Heart left ventricle (tissue), 16 donors: ENCODE results near the gene DPP10. TPM values are rescaled to one million over a fixed set of nuclear protein-coding genes. Genes with fewer than 3 reads are reported as not detected.

Source experiments
- ATAC-seq, 4 donors: fragments of 200-7000 bp; cut with Tn5 transposase; one replicate each; pipeline ENCODE4 v1.9.1; 2020 to 2022; ENCODE audit warnings: moderate library complexity in 4 of 4, mild to moderate bottlenecking in 3 of 4, moderate number of reproducible peaks in 1 of 4
- DNase-seq, 5 donors: peaks; one replicate each; pipeline ENCODE4 v3.0.0-alpha.2; 2020
- H3K27ac ChIP-seq, 12 donors: fragments of 200-600 bp; sonication (generic) in 4 of 12; one replicate each; pipeline versions ENCODE4 v1.5.0 to v1.8.0; 2016 to 2022; ENCODE audit warnings: mild to moderate bottlenecking in 2 of 12
- H3K27me3 ChIP-seq, 9 donors: fragments of 200-600 bp; sonication (generic) in 2 of 9; one replicate each; pipeline versions ENCODE4 v1.5.1 to v1.8.0; 2016 to 2022; ENCODE audit warnings: mild to moderate bottlenecking in 3 of 9
- H3K36me3 ChIP-seq, 9 donors: fragments of 200-600 bp; sonication (generic) in 2 of 9; one replicate each; pipeline versions ENCODE4 v1.5.0 to v1.8.0; 2018 to 2022; ENCODE audit warnings: mild to moderate bottlenecking in 2 of 9
- H3K4me1 ChIP-seq, 12 donors: fragments of 200-600 bp; sonication (generic) in 4 of 12; one replicate each; pipeline versions ENCODE4 v1.5.0 to v1.8.0; 2016 to 2022; ENCODE audit warnings: mild to moderate bottlenecking in 3 of 12
- H3K4me3 ChIP-seq, 12 donors: fragments of 200-600 bp; sonication (generic) in 4 of 12; one replicate each; pipeline versions ENCODE4 v1.5.0 to v1.8.0; 2017 to 2022; ENCODE audit warnings: mild to moderate bottlenecking in 9 of 12, moderate library complexity in 4 of 12
- H3K9me3 ChIP-seq, 12 donors: fragments of 200-600 bp; sonication (generic) in 4 of 12; one replicate each; pipeline versions ENCODE4 v1.5.0 to v1.8.0; 2016 to 2022; ENCODE audit warnings: mild to moderate bottlenecking in 1 of 12
- POLR2A ChIP-seq, 2 donors: fragments of 450-650 bp; IDR thresholded peaks; one replicate each; pipeline ENCODE4 v1.6.1; 2017; ENCODE audit warnings: antibody characterized with exemption in 2 of 2, mild to moderate bottlenecking in 2 of 2, moderate library complexity in 2 of 2
- WGBS, 4 donors: extraction: QIAGEN DNeasy Blood & Tissue Kit in 2 of 4; methylation state at CpG; one replicate each; pipeline versions ENCODE4 v1.1.5 to v1.1.7; 2013 to 2018; 5-methylcytosine and 5-hydroxymethylcytosine counted together
- intact Hi-C, 10 donors: fragments of 100-400 bp; cut with DNase I; formaldehyde crosslinking; loops; one replicate each; pipeline versions ENCODE4 v1.11.1 to v1.14.2; 2022
- polyA plus RNA-seq, 2 donors: library from polyadenylated mRNA; stranded (reverse); fragments of 200-250 nt; gene quantifications; one replicate each; pipeline ENCODE4 v1.2.3, GENCODE V29; 2013
- total RNA-seq, 9 donors: library from RNA; depleted of rRNA in 2 of 9; stranded (reverse); fragments of >200 nt in 2 of 9; fragmentation: NEBNext Ultra II Directional in 3 of 9; extraction: Animal tissue kit (Norgen Biotek cat#: 25700) in 3 of 9; gene quantifications; one replicate each; pipeline versions ENCODE4 v1.1.0 to v1.2.4, GENCODE V29; 2016 to 2023
- TF ChIP-seq, protein P1 (sequence below), 12 donors: fragments of 200-600 bp; sonication (generic) in 4 of 12; IDR thresholded peaks; one replicate each; pipeline versions ENCODE4 v1.5.0 to v1.8.0; 2018 to 2022; ENCODE audit warnings: antibody characterized with exemption in 12 of 12, mild to moderate bottlenecking in 5 of 12
- donor health status: ischemic (EF 13 %, LVEDD 7.1; RV severe dilation, severe dysfunction).
- donor health status: healthy with polysubstance abuse.
- donor health status: DM: no; HTN: yes; CAD: no.
- donor health status: DM: no; HTN: no; CAD: no.
- donor health status: ischemic (EF 25% LVEDD 6.9; RV normal size, moderate dysfunction).
- donor health status: ischemic (EF 25% LVEDD 5.7; RV mildly dilated, moderate dysfunction).
- donor health status: healthy.
- donor health status: DM: yes; HTN: yes; CAD: no.
- donor health status: ischemic (EF 35%, LVEDD 5.7; RV mildly dilated, moderate dysfunction).
- donor health status: nonischemic (EF 11% LVEDD 7.7; RV severe dilation, severe dysfunction).
- donor health status: DM: yes; HTN: yes; CAD: no.
- donor health status: PGD.
- donor health status: ischemic (EF 29% LVEDD 5.4; RV normal size, mild dysfunction).
- donor health status: nonischemic (EF 23%, LVEDD 6.1; RV moderate dilation, normal function).

DPP10 gene
- total and polyA plus RNA-seq, 11 donors = 0.88 TPM; not detected in 10

DNA sequence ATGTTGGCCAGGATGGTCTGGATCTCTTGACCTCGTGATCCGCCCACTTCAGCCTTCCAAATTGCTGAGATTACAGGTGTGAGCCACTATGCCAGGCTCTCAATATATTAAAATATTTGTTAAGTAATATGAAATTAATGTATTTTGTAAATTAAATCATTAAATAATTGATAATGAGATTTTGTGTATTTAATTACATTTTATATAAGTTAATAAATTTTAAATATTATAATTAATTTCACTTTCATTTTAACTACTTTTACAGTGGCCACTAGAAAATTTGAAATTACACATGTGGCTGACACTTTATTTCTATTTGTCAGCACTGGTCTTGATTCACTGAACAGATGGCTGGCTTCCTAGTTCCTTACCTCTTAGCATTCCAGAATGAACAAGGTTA lies 102.6 kb downstream of the DPP10 start:
- DNase-seq (no peak), ATAC-seq (no peak)
- intact Hi-C loops = no loop called here
- H3K27me3 ChIP-seq = peaks cover 0 to 2% (median 0%) of the 10 kb centered on the region in 9 donors
- TF ChIP-seq, protein P1, sequence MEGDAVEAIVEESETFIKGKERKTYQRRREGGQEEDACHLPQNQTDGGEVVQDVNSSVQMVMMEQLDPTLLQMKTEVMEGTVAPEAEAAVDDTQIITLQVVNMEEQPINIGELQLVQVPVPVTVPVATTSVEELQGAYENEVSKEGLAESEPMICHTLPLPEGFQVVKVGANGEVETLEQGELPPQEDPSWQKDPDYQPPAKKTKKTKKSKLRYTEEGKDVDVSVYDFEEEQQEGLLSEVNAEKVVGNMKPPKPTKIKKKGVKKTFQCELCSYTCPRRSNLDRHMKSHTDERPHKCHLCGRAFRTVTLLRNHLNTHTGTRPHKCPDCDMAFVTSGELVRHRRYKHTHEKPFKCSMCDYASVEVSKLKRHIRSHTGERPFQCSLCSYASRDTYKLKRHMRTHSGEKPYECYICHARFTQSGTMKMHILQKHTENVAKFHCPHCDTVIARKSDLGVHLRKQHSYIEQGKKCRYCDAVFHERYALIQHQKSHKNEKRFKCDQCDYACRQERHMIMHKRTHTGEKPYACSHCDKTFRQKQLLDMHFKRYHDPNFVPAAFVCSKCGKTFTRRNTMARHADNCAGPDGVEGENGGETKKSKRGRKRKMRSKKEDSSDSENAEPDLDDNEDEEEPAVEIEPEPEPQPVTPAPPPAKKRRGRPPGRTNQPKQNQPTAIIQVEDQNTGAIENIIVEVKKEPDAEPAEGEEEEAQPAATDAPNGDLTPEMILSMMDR (IDR thresholded peaks at IDR 0.05) = no peak
- TF ChIP-seq POLR2A (IDR thresholded peaks at IDR 0.05) = no peak
- no peaks in the 10 kb centered on the region for H3K36me3 ChIP-seq
- 91 to 96% (median 95%) methylated on average over 2 of the region's 2 CpGs for WGBS, 4 donors
- H3K4me3 ChIP-seq = no peak overlapping the region
- peaks cover 0 to 7% (median 1%) of the 10 kb centered on the region in 12 donors for H3K4me1 ChIP-seq
- H3K27ac ChIP-seq = no peak overlapping the region
- peaks cover 0 to 8% (median 0%) of the 10 kb centered on the region in 12 donors for H3K9me3 ChIP-seq

DNA sequence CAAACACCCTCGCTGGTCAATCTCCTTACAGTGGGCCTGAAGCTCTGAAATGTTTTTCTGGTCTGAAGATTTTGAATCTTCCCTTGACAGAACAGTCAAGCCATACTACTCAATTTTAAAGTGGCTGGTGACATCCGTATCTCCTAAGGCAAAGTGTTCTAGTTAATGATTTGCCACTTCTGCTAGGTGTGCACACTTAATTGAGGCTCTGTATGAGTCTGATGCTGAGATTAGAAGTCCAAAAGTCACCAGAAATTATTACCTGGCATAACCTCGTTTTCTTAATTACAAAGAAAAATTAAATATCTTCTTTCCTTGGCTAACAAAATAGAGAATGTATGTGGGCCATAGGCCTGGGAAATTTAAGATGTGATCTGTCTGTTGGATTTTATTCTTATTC lies 104.1 kb downstream of the DPP10 start:
- TF ChIP-seq, protein P1 (IDR thresholded peaks at IDR 0.05) = no peak
- ATAC-seq (no peak), DNase-seq (no peak)
- intact Hi-C loops = no loop called here
- Histone ChIP-seq H3K4me3 (no peak overlapping the region), H3K27me3 (peaks cover 0 to 8% (median 0%) of the 10 kb centered on the region in 9 donors), H3K9me3 (peaks cover 0 to 8% (median 0%) of the 10 kb centered on the region in 12 donors), H3K27ac (no peak overlapping the region), H3K36me3 (no peaks in the 10 kb centered on the region), H3K4me1 (peaks cover 0 to 7% (median 1%) of the 10 kb centered on the region in 12 donors)
- 74 to 82% (median 79%) methylated on average over 3 of the region's 3 CpGs for WGBS, 4 donors

DNA sequence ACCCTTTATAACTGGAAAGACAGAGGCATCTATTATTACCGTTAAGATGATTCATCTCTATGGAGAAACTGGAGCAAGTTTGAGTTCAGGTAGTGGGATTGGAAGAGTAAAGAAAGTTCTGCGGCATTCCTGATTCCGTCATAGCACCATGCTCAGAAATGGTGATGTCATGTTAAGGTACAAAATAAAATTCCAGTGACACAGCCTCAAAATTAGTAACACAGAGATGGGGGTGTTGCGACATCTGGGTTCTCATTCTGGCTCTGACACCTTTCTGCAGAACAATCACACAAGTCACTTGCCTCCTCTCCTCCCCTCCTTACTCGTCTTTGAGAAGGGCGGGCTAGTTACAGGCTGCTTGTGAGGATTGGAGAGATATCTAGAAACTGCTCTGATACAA lies 105.7 kb downstream of the DPP10 start:
- DNase-seq = no peak
- no peak overlapping the region for H3K4me3 ChIP-seq
- ATAC-seq = no peak
- 75 to 83% (median 82%) methylated on average over 6 of the region's 6 CpGs for WGBS, 4 donors
- peaks cover 0 to 8% (median 0%) of the 10 kb centered on the region in 12 donors for H3K9me3 ChIP-seq
- TF ChIP-seq POLR2A (IDR thresholded peaks at IDR 0.05) = no peak
- TF ChIP-seq, protein P1 (IDR thresholded peaks at IDR 0.05) = no peak
- H3K27ac ChIP-seq = no peak overlapping the region
- intact Hi-C loops = no loop called here
- peaks cover 0 to 7% (median 0%) of the 10 kb centered on the region in 12 donors for H3K4me1 ChIP-seq
- H3K27me3 ChIP-seq = peaks cover 0 to 12% (median 0%) of the 10 kb centered on the region in 9 donors
- H3K36me3 ChIP-seq = no peaks in the 10 kb centered on the region

- TF ChIP-seq, protein P1 (IDR thresholded peaks at IDR 0.05) = no peak
- TF ChIP-seq POLR2A (IDR thresholded peaks at IDR 0.05) = no peak
- Histone ChIP-seq H3K27ac (no peak overlapping the region), H3K9me3 (no peaks in the 10 kb centered on the region), H3K36me3 (no peaks in the 10 kb centered on the region), H3K27me3 (peaks cover 0 to 26% (median 0%) of the 10 kb centered on the region in 9 donors), H3K4me1 (no peaks in the 10 kb centered on the region), H3K4me3 (no peak overlapping the region)
- WGBS, 4 donors = 65 to 86% (median 68%) methylated on average over 2 of the region's 2 CpGs
- no peak for DNase-seq
- intact Hi-C loops = loop anchor here (5.0 to 10.0 kb wide), 3 partner anchors 52 to 576 kb away; no protein-coding TSS in a partner anchor
- ATAC-seq = no peak
These were observed 107.9 kb downstream of the DPP10 start for GRCh38 chr2:114550364-114550763.
